NCI-H2081 (cell line): ENCODE results near the gene TCTN1.
A peak's percentile ranks its signal among the peaks of the same experiment; 100 is the strongest.
"Not testable (repeated sequence)": the region's sequence is repeated elsewhere in the genome, so short reads cannot be mapped to it uniquely, and the experiment has no call there.

ENCODE experiments used
- DNase-seq, 2 experiments: peaks; one replicate each; lab custom pipeline; 2025; lab: John Stamatoyannopoulos, UW

TCTN1 gene

DNA sequence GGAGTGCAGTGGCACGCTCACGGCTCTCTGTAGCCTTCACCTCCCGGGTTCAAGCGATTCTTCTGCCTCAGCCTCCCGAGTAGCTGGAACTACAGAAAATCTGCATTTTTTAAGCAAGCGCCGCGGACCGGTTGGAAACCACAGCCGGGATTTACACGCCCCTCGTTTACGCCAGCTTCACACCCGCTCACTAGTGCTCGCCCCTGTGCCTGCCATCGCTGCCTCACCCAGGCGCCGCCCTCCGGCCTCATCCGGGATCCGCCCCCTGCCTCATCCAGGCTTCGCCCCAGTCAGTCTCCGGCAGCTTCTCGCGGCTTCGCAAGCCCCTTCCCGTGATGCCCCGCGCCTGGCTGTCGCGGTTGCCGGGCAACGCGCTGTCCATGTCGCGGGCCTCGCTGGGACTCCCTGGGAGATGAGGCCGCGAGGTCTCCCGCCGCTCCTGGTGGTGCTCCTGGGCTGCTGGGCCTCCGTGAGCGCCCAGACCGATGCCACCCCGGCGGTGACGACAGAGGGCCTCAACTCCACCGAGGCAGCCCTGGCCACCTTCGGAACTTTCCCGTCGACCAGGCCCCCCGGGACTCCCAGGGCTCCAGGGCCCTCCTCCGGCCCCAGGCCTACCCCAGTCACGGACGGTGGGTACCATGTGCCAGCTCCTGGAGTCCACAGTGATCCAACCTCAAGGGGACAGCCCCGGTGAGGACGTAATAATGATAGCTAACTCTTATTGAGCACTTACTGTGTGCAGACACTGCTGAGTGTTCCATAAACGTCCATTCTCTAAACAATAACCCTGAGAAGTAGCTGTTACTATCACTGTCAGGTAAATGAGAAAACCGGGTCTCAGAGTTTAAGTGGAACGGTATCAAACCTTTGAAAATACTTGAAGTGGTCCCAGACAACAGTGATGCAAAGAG, at the start of gene TCTN1:
Gene TCTN1 (plus strand): TSS at position 359 of the 914 bp plus-strand sequence. CDS start 54 bp downstream, at position 413.
- DNase-seq, result peak; percentile 90 to 95

DNA sequence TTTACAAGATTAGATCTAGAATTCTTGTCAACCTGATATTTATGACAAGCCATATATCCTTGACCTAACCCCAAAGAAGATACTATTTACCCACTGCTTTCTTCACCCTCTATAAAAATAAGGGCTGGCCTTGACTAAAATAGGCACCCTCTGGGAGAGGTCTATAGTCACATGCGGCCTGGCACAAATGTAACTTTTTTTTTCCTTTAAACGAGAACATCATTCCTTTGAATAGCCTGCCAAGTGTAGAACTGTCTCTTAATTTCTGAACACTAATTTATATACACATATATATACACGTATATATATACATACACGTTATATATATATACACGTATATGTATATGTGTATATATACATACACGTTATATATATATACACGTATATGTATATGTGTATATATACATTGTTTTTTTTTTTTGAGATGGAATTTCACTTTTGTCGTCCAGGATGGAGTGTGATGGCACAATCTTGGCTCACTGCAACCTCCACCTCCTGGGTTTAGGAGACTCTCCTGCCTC, 49.4 kb upstream of the TCTN1 start:
- DNase-seq, result no peak

DNA sequence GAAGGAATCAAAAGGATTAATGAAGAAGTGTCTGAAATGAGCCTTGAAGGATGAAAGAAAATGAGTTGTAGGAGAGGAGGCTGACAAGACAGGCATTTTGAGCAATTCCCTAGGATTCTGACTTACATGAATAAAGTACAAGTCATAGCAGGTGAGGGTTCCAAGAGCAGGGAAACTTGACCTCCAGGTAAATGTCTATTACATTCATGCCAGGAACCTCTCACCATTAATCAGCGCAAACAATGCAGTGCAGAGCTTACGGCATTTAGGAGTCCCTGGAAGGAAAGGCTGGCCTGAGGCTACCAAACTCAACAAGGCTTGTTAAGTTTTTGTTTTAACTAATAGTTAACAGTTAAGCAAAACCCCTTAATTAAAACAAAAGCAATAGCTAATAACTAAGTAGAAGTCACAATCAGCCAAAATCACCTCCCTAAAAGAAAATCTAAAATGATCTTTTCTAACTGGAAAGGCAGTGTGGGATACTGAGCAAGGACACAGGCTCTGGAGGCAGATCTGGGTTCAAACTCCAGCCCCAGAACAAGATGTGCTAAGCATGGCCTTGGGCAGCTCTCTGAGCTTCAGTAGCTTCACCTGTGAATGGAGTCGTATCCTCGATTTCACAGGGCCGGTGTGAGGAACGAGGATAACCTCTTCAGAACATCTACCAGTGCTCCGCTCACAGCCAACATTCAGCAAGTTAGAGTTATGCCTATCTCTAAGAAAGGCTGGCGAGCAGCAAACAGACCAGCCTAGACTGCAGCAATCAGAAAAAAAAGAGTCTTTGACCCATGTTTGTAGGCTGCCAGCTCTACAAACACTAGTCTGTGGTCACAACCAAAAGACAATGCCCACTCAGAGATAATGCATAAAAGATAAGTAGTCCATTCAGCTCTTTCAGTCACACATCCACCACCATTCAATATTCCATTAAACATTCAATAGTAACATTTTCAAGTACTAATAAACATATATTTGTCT, 47.7 kb upstream of the TCTN1 start:
- peak in 1 of 2 experiments; percentile 30 for DNase-seq

DNA sequence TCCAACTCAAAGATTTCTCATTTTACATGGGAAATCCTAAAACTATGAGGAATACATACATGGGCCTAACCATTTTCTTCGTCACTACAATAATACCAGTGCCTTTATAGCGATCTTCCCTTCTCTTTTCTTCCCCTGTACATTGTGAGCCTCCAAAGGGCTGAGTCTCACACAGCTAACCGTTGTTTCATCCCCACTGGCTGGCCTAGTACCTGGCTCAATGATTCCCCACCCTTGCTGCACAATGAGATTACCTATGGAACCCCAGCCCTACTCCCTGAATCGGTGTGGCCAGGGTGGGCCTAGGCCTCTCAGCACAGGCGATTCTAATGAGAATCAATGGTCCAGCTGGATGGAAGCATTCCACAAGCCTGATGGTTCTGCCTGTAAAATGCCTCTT, 46.9 kb upstream of the TCTN1 start:
- DNase-seq, result no peak

DNA sequence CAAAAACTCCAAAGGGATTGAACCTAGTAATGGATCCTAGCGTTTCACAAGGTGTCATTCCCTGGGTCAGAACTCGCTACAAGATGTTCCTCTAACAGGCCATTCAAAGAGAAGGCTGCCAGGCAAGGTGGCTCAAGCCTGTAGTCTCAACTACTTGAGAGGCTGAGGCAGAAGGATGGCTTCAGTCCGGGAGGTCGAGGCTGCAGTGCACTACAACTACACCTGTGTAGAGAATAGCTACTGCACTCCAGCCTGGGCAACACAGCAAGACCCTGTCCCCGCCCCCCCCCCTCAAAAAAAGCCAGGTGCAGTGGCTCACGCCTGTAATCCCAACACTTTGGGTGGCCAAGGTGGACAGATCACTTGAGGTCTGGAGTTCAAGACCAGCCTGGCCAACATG, 45.2 kb upstream of the TCTN1 start:
- DNase-seq, result no peak

GRCh38 chr12:110569838-110570237, 44.1 kb upstream of the TCTN1 start:
- DNase-seq, result not testable (repeated sequence)

- DNase-seq, result not testable (repeated sequence)
Observed at GRCh38 chr12:110570798-110571197, 43.1 kb upstream of the TCTN1 start.

DNA sequence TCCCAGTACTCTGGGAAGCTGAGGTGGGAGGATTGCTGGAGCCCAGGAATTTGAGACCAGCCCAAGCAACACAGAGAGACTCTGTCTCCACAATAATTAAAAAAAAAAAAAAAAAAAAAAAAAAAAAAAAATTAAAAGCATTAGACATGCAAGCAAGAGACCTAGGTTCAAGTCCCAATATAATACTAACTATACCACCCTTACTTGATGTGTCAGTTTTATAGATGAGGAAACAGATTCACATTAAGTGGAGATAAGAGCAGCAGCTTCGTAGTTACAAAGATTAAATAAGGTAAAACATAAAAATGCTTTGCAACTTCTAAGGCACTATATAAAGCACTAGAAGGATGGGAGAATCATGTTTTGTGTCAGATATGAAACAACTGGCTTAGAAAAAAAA, 39.9 kb upstream of the TCTN1 start:
- no peak for DNase-seq

DNA sequence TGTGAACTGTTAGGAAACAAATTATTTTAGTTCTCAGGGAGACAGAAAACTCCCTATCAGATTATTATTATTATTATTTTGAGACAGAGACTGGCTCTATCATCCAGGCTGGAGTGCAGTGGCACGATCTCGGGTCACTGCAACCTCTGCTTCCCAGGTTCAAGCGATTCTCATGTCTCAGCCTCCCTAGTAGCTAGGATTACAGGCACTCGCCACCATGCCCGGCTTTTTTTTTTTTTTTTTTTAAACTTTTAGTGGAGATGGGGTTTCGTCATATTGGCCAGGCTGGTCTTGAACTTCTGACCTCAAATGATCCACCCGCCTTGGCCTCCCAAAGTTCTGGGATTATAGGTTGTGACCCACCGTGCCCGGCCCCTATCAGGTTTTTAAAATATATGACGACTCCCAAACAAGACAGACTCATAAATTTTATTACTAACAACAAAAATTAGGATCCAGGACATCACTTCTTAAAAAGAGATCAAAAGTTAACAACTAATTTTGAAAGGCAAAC, 39.2 kb upstream of the TCTN1 start:
- DNase-seq, result not testable (repeated sequence)

DNA sequence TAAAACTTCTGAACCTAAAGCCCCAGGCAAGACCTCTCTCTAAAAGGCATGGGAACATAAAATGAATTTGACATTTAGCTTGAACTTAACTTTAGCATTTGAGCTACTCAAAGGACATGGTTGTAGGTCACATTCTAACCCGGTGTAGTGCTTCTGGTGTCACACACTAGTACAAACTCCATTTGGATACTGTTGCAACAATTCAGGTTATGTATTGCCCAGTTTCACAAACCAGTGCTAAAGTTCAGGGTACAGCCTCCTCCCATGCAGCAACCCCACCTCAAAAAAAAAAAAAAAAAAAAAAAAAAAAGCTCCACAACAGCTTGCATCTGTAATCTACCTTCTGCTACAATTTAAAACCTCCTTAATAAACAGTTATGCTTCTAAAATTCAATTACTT, 38.6 kb upstream of the TCTN1 start:
- no peak for DNase-seq

GRCh38 chr12:110576504-110576903, 37.4 kb upstream of the TCTN1 start:
- no peak for DNase-seq

DNA sequence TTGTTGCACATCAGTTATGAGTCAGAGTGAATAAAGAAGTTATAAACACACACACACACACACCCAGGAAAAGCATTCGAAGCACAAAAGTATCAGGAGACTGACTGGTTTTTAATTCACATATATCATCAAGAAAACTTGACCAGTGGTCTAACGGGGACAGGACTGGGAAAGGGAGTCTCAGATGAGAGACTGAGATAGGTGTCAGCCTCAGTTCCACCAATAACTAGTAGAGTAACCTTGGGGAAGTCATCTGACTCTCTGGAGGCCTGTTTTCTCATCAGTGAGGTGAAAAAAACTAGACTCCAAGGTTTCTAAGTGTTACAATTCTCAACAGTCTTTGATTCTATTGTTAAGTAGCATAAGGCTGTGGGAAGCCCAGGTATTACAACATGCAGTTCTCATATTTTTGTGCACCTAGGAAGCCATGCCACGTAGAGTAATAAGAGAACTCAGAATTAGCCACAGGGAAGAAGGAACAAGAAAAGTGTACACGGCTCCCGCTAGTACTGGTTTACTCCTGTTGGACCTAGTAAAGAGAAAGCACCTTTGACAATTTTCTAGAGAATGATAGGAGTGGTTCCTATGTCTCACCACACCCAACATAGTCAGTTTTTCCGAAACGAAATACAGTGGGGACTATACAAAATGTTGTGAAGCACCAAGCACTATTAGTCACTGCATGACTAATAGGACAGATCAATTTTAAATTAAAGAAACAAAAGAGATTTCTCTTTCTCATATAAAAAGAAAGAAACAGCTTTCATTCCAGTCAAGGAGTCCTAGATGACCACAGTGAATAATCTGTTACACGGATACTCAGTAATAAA, 35.9 kb upstream of the TCTN1 start:
- DNase-seq, result no peak

GRCh38 chr12:110578694-110579534, 35.0 kb upstream of the TCTN1 start:
- no peak for DNase-seq

DNA sequence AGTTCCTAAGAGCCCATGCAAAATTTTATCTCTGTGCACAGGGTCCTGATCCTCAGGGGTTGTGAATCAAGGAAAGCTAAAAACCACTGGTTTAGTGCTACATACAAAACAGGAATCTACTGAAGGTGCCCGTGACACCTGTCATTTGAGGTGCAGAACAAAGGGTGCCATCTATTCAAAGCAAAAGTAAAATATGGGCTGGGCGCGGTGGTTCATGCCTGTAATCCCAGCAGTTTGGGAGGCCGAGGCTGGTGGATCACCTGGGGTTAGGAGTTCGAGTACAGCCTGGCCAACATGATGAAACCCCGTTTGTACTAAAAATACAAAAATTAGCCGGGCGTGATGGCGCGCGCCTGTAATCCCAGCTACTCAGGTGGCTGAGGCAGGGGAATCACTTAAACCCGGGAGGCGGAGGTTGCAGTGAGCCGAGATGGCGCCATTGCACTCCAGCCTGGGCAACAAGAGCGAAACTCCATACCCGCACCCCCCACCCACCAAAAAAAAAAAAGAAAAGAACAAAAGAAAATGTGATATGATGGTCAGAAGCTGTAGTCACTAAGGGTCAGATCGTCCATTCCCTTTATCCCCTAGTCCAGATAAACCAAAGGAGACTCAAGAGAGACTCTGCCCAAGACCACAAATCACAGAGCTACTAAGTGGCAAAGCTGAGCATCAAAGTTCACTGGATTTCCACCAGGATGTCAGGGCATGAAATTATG, 34.2 kb upstream of the TCTN1 start:
- DNase-seq, result no peak

DNA sequence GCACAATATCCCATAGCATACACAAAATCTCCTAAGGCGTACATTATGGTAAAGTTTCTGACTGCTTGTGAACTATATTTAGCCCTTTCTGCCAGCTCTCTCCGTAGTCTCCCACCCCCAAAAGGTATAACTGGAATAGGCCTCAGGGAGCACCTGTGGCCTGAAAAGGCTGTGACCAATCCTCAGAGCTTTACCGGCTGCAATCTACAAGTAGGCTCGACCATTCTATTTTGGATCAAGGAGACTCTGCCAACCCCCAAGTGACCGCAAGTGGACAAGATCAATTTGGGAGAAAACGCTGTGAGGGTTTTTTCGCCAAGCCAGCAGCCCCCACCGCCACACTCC, 32.0 kb upstream of the TCTN1 start:
- DNase-seq, result no peak

- DNase-seq, result peak; percentile 47 to 49
Observed at GRCh38 chr12:110582276-110583136, 31.4 kb upstream of the TCTN1 start.

DNA sequence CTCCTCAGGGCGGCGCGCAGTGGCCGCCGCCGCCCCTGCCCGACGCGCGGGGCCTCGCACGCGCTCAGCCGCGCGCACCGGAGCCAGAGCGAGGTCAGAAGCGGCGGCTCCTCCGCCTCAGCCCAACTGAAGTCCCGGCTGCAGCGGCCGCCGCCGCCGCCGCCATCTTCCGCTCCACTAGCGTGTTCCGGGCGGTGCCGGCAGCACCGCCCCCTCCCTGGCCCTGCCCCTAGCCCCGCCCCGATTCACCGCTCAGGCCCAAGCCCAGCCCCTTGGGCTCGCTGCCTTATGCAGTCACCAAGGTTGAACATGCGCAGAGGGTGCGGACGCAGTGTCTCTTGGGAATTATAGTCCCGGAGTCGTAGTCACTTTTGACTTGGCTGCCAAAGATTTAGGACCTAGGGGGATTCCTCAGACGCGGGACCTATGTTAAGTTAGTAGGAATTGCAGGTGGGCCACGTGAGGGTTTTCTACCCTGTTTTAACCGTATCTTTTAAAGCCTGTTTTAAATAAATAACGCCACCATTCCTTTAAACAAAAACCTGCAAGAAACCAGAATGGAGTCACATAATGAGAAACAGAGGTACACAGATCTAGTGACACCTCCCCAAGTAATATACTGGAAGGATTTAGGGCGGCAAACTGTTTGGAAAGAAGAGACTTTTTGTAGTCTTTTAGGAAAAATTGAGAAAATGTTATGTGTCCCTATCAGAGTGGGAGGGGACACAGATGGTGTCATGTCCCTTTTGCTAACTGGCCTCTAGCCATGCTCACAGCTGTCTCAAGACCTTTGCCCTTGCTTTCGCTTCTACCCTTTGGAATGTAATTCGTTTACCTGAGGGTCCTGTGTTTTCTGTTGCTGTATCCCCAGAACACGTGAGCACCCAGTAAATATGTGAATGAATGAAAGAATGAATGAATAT, 30.5 kb upstream of the TCTN1 start, which contains the start of gene PPTC7:
Gene PPTC7 (minus strand): TSS at position 182 of the 923 bp plus-strand sequence. CDS start 287 bp downstream, outside the sequence.
- DNase-seq, result peak; percentile 95 to 96
